Suprapubic skin (tissue), 4 donors: Measurements from ENCODE around the gene B3GALT4. TPM values are rescaled to one million over a fixed set of nuclear protein-coding genes. Genes with fewer than 3 reads are reported as not detected.

Experiments
- DNase-seq, 2 donors: peaks; one replicate each; pipeline ENCODE4 v3.0.0-alpha.2; 2019; ENCODE audit warnings: low spot score in 2 of 2
- H3K27ac ChIP-seq: fragments of 200-600 bp; sonication (generic); one replicate; pipeline ENCODE4 v1.5.1; 2019
- H3K27me3 ChIP-seq: fragments of 200-600 bp; sonication (generic); one replicate; pipeline ENCODE4 v1.5.1; 2019
- H3K36me3 ChIP-seq: fragments of 200-600 bp; sonication (generic); one replicate; pipeline ENCODE4 v1.5.1; 2019
- H3K4me1 ChIP-seq: fragments of 200-600 bp; sonication (generic); one replicate; pipeline ENCODE4 v1.5.1; 2019
- H3K4me3 ChIP-seq: fragments of 200-600 bp; sonication (generic); one replicate; pipeline ENCODE4 v1.5.1; 2019; ENCODE audit warnings: mild to moderate bottlenecking
- H3K9me3 ChIP-seq: fragments of 200-600 bp; sonication (generic); one replicate; pipeline ENCODE4 v1.5.1; 2019
- EP300 ChIP-seq: sonication (generic); formaldehyde crosslinking; IDR thresholded peaks from one replicate; pipeline ENCODE4 v1.6.1; 2017; ENCODE audit warnings: antibody characterized with exemption
- POLR2A ChIP-seq, 2 donors: fragments of 450-650 bp; IDR thresholded peaks; one replicate each; pipeline ENCODE4 v1.6.1; 2017; ENCODE audit warnings: antibody characterized with exemption in 2 of 2, mild to moderate bottlenecking in 2 of 2, moderate library complexity in 2 of 2
- POLR2AphosphoS5 ChIP-seq, 3 donors: sonication (generic); formaldehyde crosslinking; IDR thresholded peaks; one replicate each; pipeline ENCODE4 v1.6.1; 2017; ENCODE audit warnings: antibody characterized with exemption in 3 of 3
- WGBS: methylation state at CpG from one replicate; pipeline ENCODE4 v1.1.5; 2018; 5-methylcytosine and 5-hydroxymethylcytosine counted together
- total RNA-seq, 4 donors: library from RNA; depleted of rRNA; stranded (reverse); fragments of >200 nt; gene quantifications; one replicate each; pipeline ENCODE4 v1.1.0, GENCODE V29; 2016
- TF ChIP-seq, protein P1 (sequence below), 2 donors: fragments of 200-600 bp in 1 of 2; fragments of 450-650 bp in 1 of 2; sonication (generic) in 1 of 2; IDR thresholded peaks; one replicate each; pipeline ENCODE4 v1.5.1; 2016 to 2019; ENCODE audit warnings: antibody characterized with exemption in 2 of 2, mild to moderate bottlenecking in 1 of 2, moderate library complexity in 1 of 2

Gene B3GALT4
- total RNA-seq, 4 donors from 2014 or later, result 16.6 to 26.2 (median 18.2) TPM

DNA sequence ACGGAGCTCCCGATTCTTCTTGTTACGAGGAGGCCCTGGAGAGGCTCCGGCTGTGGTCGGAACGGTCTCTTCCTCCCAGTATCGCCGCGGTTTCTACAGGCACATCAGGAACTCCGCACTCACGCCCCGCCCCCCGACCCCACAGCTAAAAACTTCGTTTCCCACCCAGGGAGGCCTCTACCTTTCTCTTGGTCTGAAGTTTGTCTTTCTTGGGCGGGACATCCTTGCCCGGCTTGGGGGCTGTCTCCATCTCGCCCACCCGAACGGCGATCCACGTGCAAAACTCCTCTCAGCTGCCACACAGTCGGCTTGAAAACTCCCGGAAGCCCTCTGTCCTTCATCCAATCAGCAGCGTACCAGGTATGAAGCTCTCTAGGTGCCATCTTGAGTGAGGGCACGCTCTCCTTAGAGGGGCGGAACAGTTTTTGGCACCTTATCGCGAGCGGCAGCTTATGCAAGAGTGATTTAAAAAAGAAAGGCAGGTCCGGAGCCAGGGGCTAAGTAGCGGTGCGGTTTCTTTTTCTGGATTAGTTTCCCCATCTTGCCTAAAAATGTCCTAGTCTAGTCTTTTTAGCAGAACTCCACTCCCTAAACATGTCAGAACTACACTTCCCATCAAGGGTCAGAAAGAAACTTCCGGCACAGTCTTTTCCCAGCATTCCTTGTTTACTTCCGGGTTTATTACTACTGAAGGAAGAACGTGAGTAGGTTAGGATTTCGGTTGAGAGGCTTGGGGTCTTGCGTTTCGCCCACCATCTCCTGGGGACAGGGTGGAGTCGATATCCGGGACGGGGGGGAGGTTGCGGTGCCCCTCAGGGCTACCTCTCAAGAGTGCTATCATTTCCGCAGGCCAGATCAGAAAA is 12.2 kb downstream of the B3GALT4 start, which contains the start of the genes PFDN6 and WDR46:
Gene PFDN6, plus strand, starts transcription at position 681 of the 863 bp plus-strand sequence. CDS start 256 bp downstream, outside the sequence.
Gene WDR46, minus strand, starts transcription at position 319 of the 863 bp plus-strand sequence. Its CDS starts 69 bp downstream, at position 250.
- Histone ChIP-seq H3K4me1 (peaks cover 25% of the 10 kb centered on the region), H3K27ac (peak within 1 kb of the TSS; percentile 77), H3K36me3 (peaks cover 59% of the 10 kb centered on the region), H3K4me3 (peak within 1 kb of the TSS; percentile 86), H3K27me3 (no peaks in the 10 kb centered on the region), H3K9me3 (no peaks in the 10 kb centered on the region)
- WGBS, result under 1% methylated on average over 43 of the region's 43 CpGs
- DNase-seq, result peak; percentile 87 to 90
- no peak for TF ChIP-seq EP300
- TF ChIP-seq POLR2AphosphoS5 (IDR thresholded peaks at IDR 0.05), result peak in 2 of 3 donors; percentile 23 to 60

DNA sequence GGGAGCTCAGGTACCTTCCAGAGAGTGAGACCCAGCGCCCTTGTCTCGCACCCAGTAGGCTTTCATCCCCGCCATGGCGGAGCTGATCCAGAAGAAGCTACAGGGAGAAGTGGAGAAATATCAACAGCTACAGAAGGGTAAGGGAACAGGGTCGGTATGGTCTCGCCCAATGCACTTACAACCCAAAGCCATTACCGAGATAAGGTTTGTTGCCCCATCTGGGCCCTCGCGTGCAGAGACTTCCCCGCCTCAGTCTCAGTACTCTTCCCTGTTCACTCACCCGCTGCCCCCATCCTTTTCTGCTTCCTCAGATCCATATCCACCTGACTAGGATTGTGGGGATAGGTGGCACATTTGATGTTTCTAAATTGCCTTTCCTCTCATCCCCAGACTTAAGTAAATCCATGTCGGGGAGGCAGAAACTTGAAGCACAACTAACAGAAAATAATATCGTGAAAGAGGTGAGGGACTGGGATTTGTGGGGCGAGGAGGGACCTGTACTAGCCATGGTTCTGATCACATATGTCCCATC is 12.9 kb downstream of the B3GALT4 start:
- Histone ChIP-seq H3K4me3 (peak overlapping the region; percentile 86), H3K9me3 (no peaks in the 10 kb centered on the region), H3K27ac (peak overlapping the region; percentile 77), H3K36me3 (peaks cover 64% of the 10 kb centered on the region), H3K27me3 (no peaks in the 10 kb centered on the region), H3K4me1 (peaks cover 25% of the 10 kb centered on the region)
- WGBS, result 5% methylated on average over 14 of the region's 14 CpGs
- TF ChIP-seq POLR2AphosphoS5 (IDR thresholded peaks at IDR 0.05), result no peak
- TF ChIP-seq, protein P1, sequence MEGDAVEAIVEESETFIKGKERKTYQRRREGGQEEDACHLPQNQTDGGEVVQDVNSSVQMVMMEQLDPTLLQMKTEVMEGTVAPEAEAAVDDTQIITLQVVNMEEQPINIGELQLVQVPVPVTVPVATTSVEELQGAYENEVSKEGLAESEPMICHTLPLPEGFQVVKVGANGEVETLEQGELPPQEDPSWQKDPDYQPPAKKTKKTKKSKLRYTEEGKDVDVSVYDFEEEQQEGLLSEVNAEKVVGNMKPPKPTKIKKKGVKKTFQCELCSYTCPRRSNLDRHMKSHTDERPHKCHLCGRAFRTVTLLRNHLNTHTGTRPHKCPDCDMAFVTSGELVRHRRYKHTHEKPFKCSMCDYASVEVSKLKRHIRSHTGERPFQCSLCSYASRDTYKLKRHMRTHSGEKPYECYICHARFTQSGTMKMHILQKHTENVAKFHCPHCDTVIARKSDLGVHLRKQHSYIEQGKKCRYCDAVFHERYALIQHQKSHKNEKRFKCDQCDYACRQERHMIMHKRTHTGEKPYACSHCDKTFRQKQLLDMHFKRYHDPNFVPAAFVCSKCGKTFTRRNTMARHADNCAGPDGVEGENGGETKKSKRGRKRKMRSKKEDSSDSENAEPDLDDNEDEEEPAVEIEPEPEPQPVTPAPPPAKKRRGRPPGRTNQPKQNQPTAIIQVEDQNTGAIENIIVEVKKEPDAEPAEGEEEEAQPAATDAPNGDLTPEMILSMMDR (IDR thresholded peaks at IDR 0.05), result no peak
- TF ChIP-seq EP300, result no peak
- no peak for TF ChIP-seq POLR2A (IDR thresholded peaks at IDR 0.05)
- DNase-seq, result no peak

DNA sequence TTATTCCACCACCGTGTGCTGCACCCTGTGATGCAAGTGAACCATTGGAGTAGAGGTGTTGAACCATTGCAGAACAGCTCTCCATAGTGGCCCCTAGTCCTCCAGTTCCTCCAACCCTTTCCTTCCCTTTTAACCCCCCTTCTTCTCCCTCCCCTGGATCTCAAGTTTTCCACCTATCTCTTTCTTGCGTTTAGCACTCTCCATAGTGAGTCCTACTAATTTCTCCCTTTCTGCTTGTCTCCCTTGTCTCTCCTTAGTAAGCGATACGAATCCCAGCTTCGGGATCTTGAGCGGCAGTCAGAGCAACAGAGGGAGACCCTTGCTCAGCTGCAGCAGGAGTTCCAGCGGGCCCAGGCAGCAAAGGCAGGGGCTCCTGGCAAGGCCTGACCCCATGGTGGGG is 13.5 kb downstream of the B3GALT4 start:
- no peak for DNase-seq
- peaks cover 64% of the 10 kb centered on the region for H3K36me3 ChIP-seq
- H3K9me3 ChIP-seq, result no peaks in the 10 kb centered on the region
- TF ChIP-seq POLR2AphosphoS5 (IDR thresholded peaks at IDR 0.05), result no peak
- no peak for TF ChIP-seq EP300
- no peak overlapping the region for H3K27ac ChIP-seq
- no peaks in the 10 kb centered on the region for H3K27me3 ChIP-seq
- 73% methylated on average over 7 of the region's 7 CpGs for WGBS
- peaks cover 25% of the 10 kb centered on the region for H3K4me1 ChIP-seq
- H3K4me3 ChIP-seq, result peak overlapping the region; percentile 86

DNA sequence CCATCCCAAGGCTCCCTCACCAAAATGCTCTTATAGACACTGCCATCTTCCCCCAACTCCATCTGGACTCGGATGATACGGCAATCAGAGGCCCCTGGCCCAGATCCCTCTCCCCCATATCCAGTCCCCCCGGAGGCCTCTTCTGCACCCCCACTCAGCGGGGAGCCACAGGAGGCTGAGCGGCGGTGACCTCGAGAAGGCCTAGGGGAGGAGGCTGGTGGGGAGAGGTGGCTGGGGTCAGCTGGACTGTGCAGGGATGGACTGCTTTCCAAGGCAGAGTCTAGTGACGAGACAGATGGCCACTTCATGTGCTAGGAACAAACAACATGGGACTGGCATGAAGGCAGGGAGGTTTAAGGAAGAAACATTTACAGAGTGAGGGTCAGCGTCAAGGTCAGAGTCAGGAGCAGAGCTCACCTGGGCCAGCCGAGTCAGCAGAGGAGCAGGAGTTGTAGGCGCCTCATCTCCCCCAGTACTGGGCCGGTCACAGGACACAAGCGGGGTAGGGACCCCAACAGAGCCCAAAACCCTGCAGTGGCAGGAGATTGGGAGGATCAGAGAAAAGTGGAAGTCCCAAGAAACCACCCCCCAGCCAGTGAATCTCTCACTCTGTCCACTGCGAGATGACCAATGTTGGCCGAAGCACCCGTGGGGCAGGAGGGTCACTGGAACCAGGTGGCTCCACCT is 16.2 kb downstream of the B3GALT4 start:
- no peak for DNase-seq
- H3K27me3 ChIP-seq, result no peaks in the 10 kb centered on the region
- H3K4me1 ChIP-seq, result peaks cover 39% of the 10 kb centered on the region
- 84% methylated on average over 16 of the region's 16 CpGs for WGBS
- no peak overlapping the region for H3K4me3 ChIP-seq
- H3K36me3 ChIP-seq, result peaks cover 53% of the 10 kb centered on the region
- TF ChIP-seq POLR2A (IDR thresholded peaks at IDR 0.05) (no peak), POLR2AphosphoS5 (IDR thresholded peaks at IDR 0.05) (no peak), EP300 (no peak)
- TF ChIP-seq, protein P1 (IDR thresholded peaks at IDR 0.05), result no peak
- no peak overlapping the region for H3K27ac ChIP-seq
- no peaks in the 10 kb centered on the region for H3K9me3 ChIP-seq

DNA sequence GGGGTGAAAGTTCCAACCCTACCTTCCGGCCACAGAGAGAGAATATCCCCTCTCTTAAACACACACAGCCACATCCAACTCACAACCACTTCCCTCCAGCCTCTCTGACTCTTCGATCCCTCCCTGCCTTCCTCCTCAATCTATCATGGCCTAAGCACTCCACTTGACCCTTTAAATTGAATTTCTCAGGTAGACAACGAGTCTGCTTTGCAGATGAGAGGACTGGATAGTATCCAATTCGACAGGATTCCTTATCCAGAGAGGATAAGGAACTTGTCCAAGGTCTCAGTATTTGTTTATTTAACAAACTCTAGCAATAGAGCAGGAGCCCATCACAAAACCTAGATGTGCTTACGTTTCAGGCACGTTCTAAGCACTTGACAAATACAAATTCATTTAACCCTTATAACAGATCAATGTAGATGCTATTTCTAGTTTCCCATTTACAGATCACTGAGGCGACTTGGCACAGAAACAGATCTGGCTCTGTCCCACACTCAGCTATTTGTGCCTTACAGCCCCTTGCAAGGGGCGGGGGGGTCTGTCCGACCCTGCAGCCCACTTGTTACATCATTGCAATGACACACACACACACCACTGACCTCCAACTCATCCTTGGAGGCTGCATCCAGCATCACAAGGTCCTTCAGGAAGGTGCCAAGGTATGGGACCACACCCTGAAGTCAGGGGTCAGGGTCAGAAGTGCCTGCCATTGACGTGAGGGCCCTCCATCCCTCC is 17.3 kb downstream of the B3GALT4 start:
- Histone ChIP-seq H3K27ac (no peak overlapping the region), H3K4me1 (peaks cover 36% of the 10 kb centered on the region), H3K4me3 (no peak overlapping the region), H3K9me3 (no peaks in the 10 kb centered on the region), H3K27me3 (no peaks in the 10 kb centered on the region), H3K36me3 (peaks cover 53% of the 10 kb centered on the region)
- WGBS, result 73% methylated on average over 10 of the region's 10 CpGs
- TF ChIP-seq EP300 (no peak), POLR2A (IDR thresholded peaks at IDR 0.05) (no peak), POLR2AphosphoS5 (IDR thresholded peaks at IDR 0.05) (no peak)
- TF ChIP-seq, protein P1 (IDR thresholded peaks at IDR 0.05), result no peak
- no peak for DNase-seq
